ENCODE results near the gene GPC6. TPM values are rescaled to one million over a fixed set of nuclear protein-coding genes. Genes with fewer than 3 reads are reported as not detected.

GPC6 gene
- total RNA-seq, 1 experiment from 2014 or later = 0.22 TPM

GRCh38 chr13:94305463-94305862 is 1078.9 kb downstream of the GPC6 start:
- no peaks in the 10 kb centered on the region for H3K4me1 ChIP-seq (ENCODE audit: control insufficient read depth in 1 of 2, insufficient read depth in 2 of 2, low read length in 2 of 2)
- RAD21 ChIA-PET (ENCODE audit: low non-redundant PET in 1 of 2, low total read pairs in 2 of 2, uncharacterized antibody in 2 of 2, unreplicated experiment in 2 of 2) = no interaction called here
- H3K4me2 ChIP-seq (ENCODE audit: low read length) = no peak overlapping the region
- no peaks in the 10 kb centered on the region for H4K20me1 ChIP-seq (ENCODE audit: insufficient read depth)
- H3K79me2 ChIP-seq (ENCODE audit: insufficient read depth, low read length) = no peaks in the 10 kb centered on the region
- intact Hi-C loops (cut with micrococcal nuclease) = no loop called here
- H2AFZ ChIP-seq (ENCODE audit: low read depth, low read length, poor library complexity, severe bottlenecking) = no peak overlapping the region
- CTCF ChIA-PET = no interaction called here
- H3K9me2 ChIP-seq (ENCODE audit: insufficient read depth) = no peaks in the 10 kb centered on the region
- DNase-seq (ENCODE audit: low read depth, low spot score) (no peak), ATAC-seq (no peak)
- no peak overlapping the region for H3K4me3 ChIP-seq (replicated peaks in 1 of 2; ENCODE audit: low read depth in 1 of 2, low read length in 2 of 2)
- no peak overlapping the region for H3K9ac ChIP-seq (ENCODE audit: low read length)
- TF ChIP-seq ZBTB33 (IDR thresholded peaks at IDR 0.05; ENCODE audit: extremely low read depth, insufficient replicate concordance, low read length) (no peak), JUND (IDR thresholded peaks at IDR 0.05) (no peak), EZH2 (IDR thresholded peaks at IDR 0.05) (no peak), POLR2A (IDR thresholded peaks at IDR 0.05; ENCODE audit: borderline replicate concordance, extremely low read depth, insufficient read depth, insufficient read length) (no peak), MAX (IDR thresholded peaks at IDR 0.05) (no peak), RAD21 (IDR thresholded peaks at IDR 0.05; ENCODE audit: low read depth) (no peak), YY1 (IDR thresholded peaks at IDR 0.05; ENCODE audit: extremely low read depth, insufficient replicate concordance, low read depth, low read length) (no peak), ELF1 (IDR thresholded peaks at IDR 0.05; ENCODE audit: borderline replicate concordance, low read depth) (no peak), TCF7L2 (IDR thresholded peaks at IDR 0.05; ENCODE audit: borderline replicate concordance, extremely low read depth, insufficient read depth, insufficient read length) (no peak), SIN3A (IDR thresholded peaks at IDR 0.05; ENCODE audit: low read depth) (no peak), ZNF274 (IDR thresholded peaks at IDR 0.05; ENCODE audit: low read depth, low read length) (no peak), REST (IDR thresholded peaks at IDR 0.05; ENCODE audit: low read depth) (no peak)
- no TSS peak for BruUV-seq (replicated peaks)
- H3K36me3 ChIP-seq (ENCODE audit: control insufficient read depth in 1 of 2, insufficient read depth in 2 of 2, low read length in 2 of 2) = no peaks in the 10 kb centered on the region
- no peaks in the 10 kb centered on the region for H3K9me3 ChIP-seq (ENCODE audit: control insufficient read depth in 1 of 2, insufficient read depth in 1 of 2, low read depth in 1 of 2, low read length in 2 of 2)
- POLR2A ChIA-PET = no interaction called here
- H3K27ac ChIP-seq (ENCODE audit: low read depth, low read length) = no peak overlapping the region
- no peaks in the 10 kb centered on the region for H3K27me3 ChIP-seq (ENCODE audit: insufficient read depth, low read length)
